ENCODE measurements around the gene NDUFAF8.

NDUFAF8 gene

GRCh38 chr17:81200695-81201580 is 38.2 kb upstream of the NDUFAF8 start:
- DNase-seq, result no peak

- DNase-seq, result no peak
Measured at GRCh38 chr17:81202318-81202717, 36.8 kb upstream of the NDUFAF8 start.

GRCh38 chr17:81203136-81203535 is 36.0 kb upstream of the NDUFAF8 start:
- DNase-seq, result no peak

GRCh38 chr17:81204578-81204977 is 34.5 kb upstream of the NDUFAF8 start:
- DNase-seq, result no peak

- DNase-seq, result no peak
Measured at GRCh38 chr17:81206166-81206565, 33.0 kb upstream of the NDUFAF8 start.

GRCh38 chr17:81206657-81207056 is 32.5 kb upstream of the NDUFAF8 start:
- no peak for DNase-seq

GRCh38 chr17:81207610-81208581 is 31.2 kb upstream of the NDUFAF8 start:
- DNase-seq, result no peak

GRCh38 chr17:81208651-81209050 is 30.5 kb upstream of the NDUFAF8 start:
- no peak for DNase-seq

GRCh38 chr17:81209141-81209540 is 30.0 kb upstream of the NDUFAF8 start:
- DNase-seq, result no peak

- DNase-seq, result no peak
Measured at GRCh38 chr17:81210466-81210865, 28.7 kb upstream of the NDUFAF8 start.

GRCh38 chr17:81210868-81211267 is 28.2 kb upstream of the NDUFAF8 start:
- no peak for DNase-seq

- no peak for DNase-seq
Measured at GRCh38 chr17:81212365-81212764, 26.8 kb upstream of the NDUFAF8 start.

- no peak for DNase-seq
Measured at GRCh38 chr17:81213978-81214377, 25.1 kb upstream of the NDUFAF8 start.

GRCh38 chr17:81217491-81217890 is 21.6 kb upstream of the NDUFAF8 start:
- no peak for DNase-seq

GRCh38 chr17:81218459-81218858 is 20.7 kb upstream of the NDUFAF8 start:
- no peak for DNase-seq

GRCh38 chr17:81218991-81219390 is 20.1 kb upstream of the NDUFAF8 start:
- no peak for DNase-seq

GRCh38 chr17:81219476-81220180 is 19.5 kb upstream of the NDUFAF8 start:
- no peak for DNase-seq

GRCh38 chr17:81221371-81221841 is 17.7 kb upstream of the NDUFAF8 start:
- no peak for DNase-seq

- no peak for DNase-seq
Measured at GRCh38 chr17:81221842-81222619, 17.1 kb upstream of the NDUFAF8 start.

GRCh38 chr17:81222620-81222905 is 16.6 kb upstream of the NDUFAF8 start:
- DNase-seq, result no peak

- peak; percentile 100 for DNase-seq
Measured at GRCh38 chr17:81222906-81223761, 16.0 kb upstream of the NDUFAF8 start, which contains the start of gene CEP131. TSS of gene CEP131 (minus strand) at chr17:81222965. CDS start at chr17:81220056, 2,909 bp downstream.

Measured in CD4-positive, alpha-beta T cell treated with Interleukin-17A for 4 hours (primary cell).